GM12878 (cell line): ENCODE measurements around the gene CFAP70. TPM values are rescaled to one million over a fixed set of nuclear protein-coding genes. Genes with fewer than 3 reads are reported as not detected.

Experiments
- ATAC-seq: fragments of 200-7000 bp; cut with Tn5 transposase; 3 replicates; pipeline ENCODE4 v1.9.1; 2020; ENCODE audit warnings: mild to moderate bottlenecking, moderate library complexity
- BruUV-seq: library from RNA; stranded (reverse); fragments of 400-500 nt; replicated peaks from 2 replicates; lab custom pipeline; 2021; lab: Mats Ljungman, UMichigan
- CTCF ChIA-PET: fragments of 300-600 bp; sonication (Branson Sonifier 250); formaldehyde crosslinking; extraction: SDS; loops from one replicate; lab custom pipeline; 2021; ENCODE audit warnings: inconsistent platforms; lab: Yijun Ruan, JAX
- POLR2A ChIA-PET: fragments of 350-600 bp; formaldehyde crosslinking; extraction: SDS; loops from one replicate; lab custom pipeline; 2021; ENCODE audit warnings: inconsistent platforms; lab: Charles Lee
- RAD21 ChIA-PET: fragments of 300-600 bp; sonication (Branson Sonifier 250); formaldehyde crosslinking; loops from one replicate; lab custom pipeline; 2023; ENCODE audit warnings: antibody characterized with exemption; ENCODE audit not compliant: unreplicated experiment; lab: Charles Lee
- SMC1A ChIA-PET: fragments of 300-600 bp; sonication (Branson Sonifier 250); formaldehyde crosslinking; loops from one replicate; lab custom pipeline; 2023; ENCODE audit not compliant: unreplicated experiment, uncharacterized antibody; lab: Charles Lee
- DNase-seq: peaks from one replicate; pipeline ENCODE4 v3.0.0-alpha.2; 2011; ENCODE audit warnings: low read depth, low spot score
- FAIRE-seq: peaks from 3 replicates; lab custom pipeline; 2011; peaks lifted over from hg19 to GRCh38; lab: Jason Lieb, UNC
- H2AFZ ChIP-seq: 2 replicates; pipeline ENCODE4 v1.6.0; 2011; ENCODE audit warnings: low read depth, low read length, control low read depth; ENCODE audit not compliant: control insufficient read depth
- H3K27ac ChIP-seq: 2 replicates; pipeline ENCODE4 v1.5.1; 2011; ENCODE audit warnings: control low read depth; ENCODE audit not compliant: control insufficient read depth, insufficient read depth
- H3K27me3 ChIP-seq, 2 experiments: replicated peaks in 1 of 2; 2 replicates each; pipeline versions ENCODE4 v1.6.0 to v1.6.1; 2011; ENCODE audit warnings: low read length in 1 of 2; ENCODE audit not compliant: control insufficient read depth in 2 of 2, insufficient read depth in 2 of 2
- H3K36me3 ChIP-seq, 2 experiments: 2 replicates each; pipeline ENCODE4 v1.5.1; 2011; ENCODE audit warnings: low read length in 1 of 2; ENCODE audit not compliant: control insufficient read depth in 2 of 2, insufficient read depth in 2 of 2
- H3K4me1 ChIP-seq: 2 replicates; pipeline ENCODE4 v1.6.1; 2011; ENCODE audit warnings: mild to moderate bottlenecking, low read length, moderate library complexity, mixed read lengths; ENCODE audit not compliant: control insufficient read depth, insufficient read depth
- H3K4me2 ChIP-seq: 2 replicates; pipeline ENCODE4 v1.6.0; 2011; ENCODE audit warnings: control low read depth; ENCODE audit not compliant: control insufficient read depth, insufficient read depth
- H3K4me3 ChIP-seq: fragments of 200-600 bp; sonication (generic); 2 replicates; pipeline ENCODE4 v1.5.1; 2016
- H3K79me2 ChIP-seq: 2 replicates; pipeline ENCODE4 v1.6.0; 2011; ENCODE audit warnings: low read length; ENCODE audit not compliant: control insufficient read depth, insufficient read depth
- H3K9ac ChIP-seq: 2 replicates; pipeline ENCODE4 v1.8.0; 2011; ENCODE audit warnings: low read length, control low read depth, mixed read lengths; ENCODE audit not compliant: control insufficient read depth, insufficient read depth
- H3K9me3 ChIP-seq: replicated peaks from 3 replicates; pipeline ENCODE4 v1.5.1; 2011; ENCODE audit warnings: mild to moderate bottlenecking, low read length; ENCODE audit not compliant: control insufficient read depth, insufficient read depth
- H4K20me1 ChIP-seq: 2 replicates; pipeline ENCODE4 v1.6.0; 2011; ENCODE audit not compliant: control insufficient read depth, insufficient read depth
- ATF2 ChIP-seq: IDR thresholded peaks from 2 replicates; pipeline ENCODE4 v1.6.1; 2012; ENCODE audit warnings: low read length, inconsistent platforms
- CEBPB ChIP-seq, 2 experiments: fragments of 150-350 bp in 1 of 2; IDR thresholded peaks; 2 replicates each; pipeline ENCODE4 v1.6.1; 2012 to 2014; ENCODE audit warnings: low read depth in 2 of 2, low read length in 2 of 2, borderline replicate concordance in 1 of 2, inconsistent platforms in 1 of 2
- ETV6 ChIP-seq, 2 experiments: fragments of 450-650 bp in 1 of 2; IDR thresholded peaks in 1 of 2; conservative IDR thresholded peaks in 1 of 2; 2 replicates each; pipeline ENCODE4 v1.6.1; 2014; ENCODE audit warnings: antibody characterized with exemption in 1 of 2, borderline replicate concordance in 1 of 2, low read depth in 1 of 2, mild to moderate bottlenecking in 1 of 2, moderate library complexity in 1 of 2
- EZH2 ChIP-seq: IDR thresholded peaks from 2 replicates; pipeline ENCODE4 v1.6.1; 2012; ENCODE audit warnings: low read depth, mild to moderate bottlenecking, control low read depth, inconsistent platforms, low read length, borderline replicate concordance; ENCODE audit not compliant: control insufficient read depth
- HSF1 ChIP-seq: fragments of 150-350 bp; IDR thresholded peaks from 2 replicates; pipeline ENCODE4 v1.6.1; 2014; ENCODE audit warnings: mild to moderate bottlenecking, low read depth, low read length
- IKZF2 ChIP-seq, 2 experiments: fragments of 450-650 bp; IDR thresholded peaks; 2 replicates each; pipeline ENCODE4 v1.6.1; 2017; ENCODE audit warnings: mild to moderate bottlenecking in 2 of 2, moderate library complexity in 2 of 2
- MAX ChIP-seq: IDR thresholded peaks from 2 replicates; pipeline ENCODE4 v1.6.1; 2012; ENCODE audit warnings: low read depth, low read length, improper control_type of control experiment
- MEF2A ChIP-seq: IDR thresholded peaks from 2 replicates; pipeline ENCODE4 v1.6.1; 2011; ENCODE audit warnings: low read depth, mild to moderate bottlenecking, low read length, moderate library complexity; ENCODE audit not compliant: insufficient read depth
- NFIC ChIP-seq: IDR thresholded peaks from 2 replicates; pipeline ENCODE4 v1.6.1; 2012; ENCODE audit warnings: low read depth, mild to moderate bottlenecking, inconsistent platforms, low read length, moderate library complexity
- PML ChIP-seq: IDR thresholded peaks from 2 replicates; pipeline ENCODE4 v1.6.1; 2012; ENCODE audit warnings: low read length, inconsistent platforms
- SPI1 ChIP-seq: IDR thresholded peaks from 2 replicates; pipeline ENCODE4 v1.6.1; 2011; ENCODE audit warnings: low read depth, mild to moderate bottlenecking, low read length, moderate library complexity, borderline replicate concordance; ENCODE audit not compliant: insufficient read depth
- SRF ChIP-seq, 2 experiments: IDR thresholded peaks; 2 replicates each; pipeline ENCODE4 v1.6.1; 2011; ENCODE audit warnings: low read depth in 2 of 2, low read length in 2 of 2, mild to moderate bottlenecking in 1 of 2, moderate library complexity in 1 of 2
- ZBED1 ChIP-seq: IDR thresholded peaks from 2 replicates; pipeline ENCODE4 v1.6.1; 2016; ENCODE audit warnings: borderline replicate concordance
- ZBTB4 ChIP-seq: fragments of 450-650 bp; formaldehyde crosslinking; IDR thresholded peaks from 2 replicates; pipeline ENCODE4 v1.4.0; 2022; ENCODE audit warnings: mild to moderate bottlenecking, moderate library complexity
- WGBS: methylation state at CpG from one replicate; pipeline ENCODE4 v1.1.6; 2016; ENCODE audit warnings: low lambda C conversion rate; ENCODE audit not compliant: insufficient replicate concordance, insufficient coverage; ENCODE audit errors: missing lambda C conversion rate; 5-methylcytosine and 5-hydroxymethylcytosine counted together
- in situ Hi-C: fragments of 300-500 bp; cut with MboI; formaldehyde crosslinking; loops from 9 replicates; pipeline ENCODE4 v1.14.3; 2018; ENCODE audit warnings: mixed read lengths
- intact Hi-C: fragments of 100-400 bp; cut with micrococcal nuclease; formaldehyde crosslinking; loops from one replicate; pipeline ENCODE4 v1.14.2; 2022; ENCODE audit not compliant: unreplicated experiment
- polyA plus RNA-seq, 11 experiments: library from polyadenylated mRNA; depleted of rRNA in 4 of 11; unstranded in 6 of 11; stranded (reverse) in 5 of 11; fragments of >200 nt; fragmentation: Nextera tagmentation in 4 of 11; fragmentation: Illumina TruSeq in 1 of 11; extraction: Ambion mirVana in 4 of 11; extraction: Trizol in 1 of 11; gene quantifications; 1 replicate in 1 of 11; 2 replicates in 10 of 11; pipeline versions ENCODE4 v1.2.1 to v1.2.3, GENCODE V29; 2011 to 2016; ENCODE audit warnings: inconsistent platforms in 2 of 11, missing spikeins in 2 of 11, low read depth in 1 of 11
- total RNA-seq, 4 experiments: library from RNA; depleted of rRNA in 3 of 4; stranded (reverse); fragments of >200 nt in 3 of 4; fragmentation: Illumina TruSeq in 1 of 4; extraction: Trizol in 1 of 4; gene quantifications; 2 replicates each; pipeline versions ENCODE4 v1.2.1 to v1.2.3, GENCODE V29; 2013 to 2021

CFAP70 gene
- total and polyA plus RNA-seq, 10 of the 15 experiments (the other 5 are each of a cell fraction or from before 2014, with no cell fraction given), result 0.21 to 1.1 (median 0.42) TPM

- CTCF ChIA-PET, result interaction anchor here (0.9 to 1.9 kb wide), 3 partner anchors 28 to 152 kb away, joined by 3 to 6 read pairs (median 4); no protein-coding TSS in a partner anchor
- RAD21 ChIA-PET, result interaction anchor here (0.6 to 2.4 kb wide), 3 partner anchors 15 to 892 kb away, joined by 3 to 17 read pairs (median 5); partner anchors contain the start of gene P4HA1
- peak; percentile 76 for TF ChIP-seq MAX
- TF ChIP-seq ZBTB4 (CRISPR knock-in tag), result 0 out of 2 replicates have a peak, but pooled peaks have one; percentile 24
- peak in 1 of 2 experiments; percentile 45; a peak in 1 of 4 replicates for TF ChIP-seq IKZF2 (IDR thresholded peaks at IDR 0.05)
- no peak; the same call in 1 of the 2 replicates for TF ChIP-seq ATF2
- no peak for TF ChIP-seq HSF1
- TF ChIP-seq SRF (IDR thresholded peaks at IDR 0.05; ENCODE audit: low read depth in 2 of 2, low read length in 2 of 2), result 0 out of 4 replicates have a peak, but pooled peaks of 1 of the 2 experiments have one; percentile 19
- peak; percentile 50 for TF ChIP-seq ZBED1
- no peak for TF ChIP-seq ETV6 (conservative IDR thresholded peaks at IDR 0.05 in 1 of 2, IDR thresholded peaks at IDR 0.05 in 1 of 2; ENCODE audit: borderline replicate concordance in 1 of 2, low read depth in 1 of 2)
- TF ChIP-seq SPI1, result no peak
- no peak for TF ChIP-seq EZH2
- TF ChIP-seq MEF2A, result no peak
- no peak for TF ChIP-seq CEBPB (IDR thresholded peaks at IDR 0.05; ENCODE audit: borderline replicate concordance in 1 of 2, low read depth in 2 of 2, low read length in 2 of 2)
- TF ChIP-seq PML, result peak; percentile 95
- no peak; the same call in 1 of the 2 replicates for TF ChIP-seq NFIC
These were observed 111.8 kb downstream of the CFAP70 start, which contains the start of gene DNAJC9 for GRCh38 chr10:73246646-73247508. Gene DNAJC9 (minus strand): TSS chr10:73247255. CDS start chr10:73247189, 66 bp downstream.

More at GRCh38 chr10:73246646-73247508, 111.8 kb downstream of the CFAP70 start, which contains the start of gene DNAJC9:
- Histone ChIP-seq H3K9ac (peak within 1 kb of the TSS; percentile 92), H2AFZ (peak within 1 kb of the TSS; percentile 97), H3K4me1 (peaks cover 10% of the 10 kb centered on the region), H3K27me3 (no peaks in the 10 kb centered on the region), H3K27ac (peak within 1 kb of the TSS; percentile 88), H3K79me2 (peaks cover 73% of the 10 kb centered on the region), H3K36me3 (peaks cover 1 to 16% of the 10 kb centered on the region in 2 experiments), H4K20me1 (no peaks in the 10 kb centered on the region), H3K9me3 (no peaks in the 10 kb centered on the region), H3K4me2 (peak within 1 kb of the TSS; percentile 98), H3K4me3 (peak within 1 kb of the TSS; percentile 89)
- WGBS, result 1% methylated on average over 60 of the region's 78 CpGs
- ChIA-PET POLR2A (interaction anchor here (0.6 to 3.7 kb wide), 10 partner anchors 9 to 864 kb away, joined by 3 to 19 read pairs (median 4); partner anchors contain the start of gene CFAP70), SMC1A (interaction anchor here (0.6 to 1.1 kb wide), 3 partner anchors 40 to 125 kb away, joined by 3 read pairs; no protein-coding TSS in a partner anchor)
- ATAC-seq (peak; percentile 91), FAIRE-seq (peak; percentile 90), DNase-seq (peak; percentile 85)
- intact Hi-C loops, result loop anchor here (1.0 to 5.0 kb wide), 4 partner anchors 78 to 165 kb away; partner anchors contain the start of genes ANXA7, CFAP70, ECD and FAM149B1
- no TSS peak for BruUV-seq
- in situ Hi-C loops, result no loop called here
